NCI-H82 treated with DMSO at 0.1 percent for 48 hours (cell line): ENCODE results near the gene FUNDC2.
A peak's percentile ranks its signal among the peaks of the same experiment; 100 is the strongest.
"Not testable (repeated sequence)": the region's sequence is repeated elsewhere in the genome, so short reads cannot be mapped to it uniquely, and the experiment has no call there.

Experiments used
- DNase-seq: peaks from one replicate; lab custom pipeline; 2025; ENCODE audit not compliant: unreplicated experiment; lab: John Stamatoyannopoulos, UW

FUNDC2 gene

DNA sequence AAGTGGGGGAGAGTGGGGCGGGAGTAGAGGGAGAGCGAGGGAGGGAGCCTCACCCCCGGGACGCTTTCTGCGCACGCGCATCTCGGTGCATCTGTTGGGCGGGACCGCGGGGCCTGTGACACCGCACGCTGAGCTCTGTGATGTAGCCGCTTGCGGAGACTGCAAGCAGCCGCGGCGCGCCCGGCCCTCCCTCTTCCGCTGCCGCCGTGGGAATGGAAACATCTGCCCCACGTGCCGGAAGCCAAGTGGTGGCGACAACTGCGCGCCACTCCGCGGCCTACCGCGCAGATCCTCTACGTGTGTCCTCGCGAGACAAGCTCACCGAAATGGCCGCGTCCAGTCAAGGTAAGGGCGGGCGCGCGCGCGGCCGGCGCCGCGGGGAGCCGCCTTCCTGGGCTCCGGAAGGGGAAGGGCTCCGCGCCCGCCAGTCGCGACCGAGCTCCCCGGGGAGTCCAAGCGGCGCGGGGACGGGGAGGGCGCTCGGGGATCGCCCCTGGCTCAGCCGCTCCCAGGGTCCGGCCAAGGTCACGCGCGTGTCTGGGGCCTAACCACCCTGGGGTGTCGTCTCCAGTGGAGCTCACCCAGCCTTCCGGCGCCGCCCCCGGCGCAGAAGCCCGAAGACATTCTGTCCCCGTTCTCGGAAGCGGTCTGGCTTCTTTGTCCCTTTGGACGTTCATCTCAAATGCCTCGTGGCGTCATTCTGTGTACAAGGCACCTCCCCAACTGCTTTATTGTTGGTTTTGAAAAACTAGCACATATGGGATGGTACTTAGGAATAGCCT, at the start of gene FUNDC2:
TSS of gene FUNDC2 (plus strand) at position 118 of the 782 bp plus-strand sequence. CDS start at position 213, 95 bp downstream.
- peak; percentile 81 for DNase-seq

DNA sequence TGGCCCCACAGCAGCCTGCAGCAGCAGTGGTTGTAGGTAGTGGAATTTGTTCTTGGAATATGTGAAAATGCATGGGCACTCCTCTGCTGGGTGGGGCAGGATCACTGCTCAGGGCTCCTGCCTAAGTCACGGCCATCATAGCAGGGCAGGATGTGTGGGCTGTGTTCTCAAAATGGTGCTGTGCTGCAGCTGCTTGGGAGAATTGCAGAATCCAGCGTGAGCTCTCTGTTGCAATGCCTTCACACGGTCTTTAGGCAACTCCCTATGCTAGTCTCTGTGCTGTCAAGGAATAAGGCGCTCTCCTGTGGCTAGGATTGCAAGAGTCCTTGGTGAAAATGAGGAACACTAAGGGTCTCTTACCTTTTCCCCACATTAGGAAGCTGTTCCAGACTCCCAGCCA, 47.0 kb upstream of the FUNDC2 start:
- no peak for DNase-seq

DNA sequence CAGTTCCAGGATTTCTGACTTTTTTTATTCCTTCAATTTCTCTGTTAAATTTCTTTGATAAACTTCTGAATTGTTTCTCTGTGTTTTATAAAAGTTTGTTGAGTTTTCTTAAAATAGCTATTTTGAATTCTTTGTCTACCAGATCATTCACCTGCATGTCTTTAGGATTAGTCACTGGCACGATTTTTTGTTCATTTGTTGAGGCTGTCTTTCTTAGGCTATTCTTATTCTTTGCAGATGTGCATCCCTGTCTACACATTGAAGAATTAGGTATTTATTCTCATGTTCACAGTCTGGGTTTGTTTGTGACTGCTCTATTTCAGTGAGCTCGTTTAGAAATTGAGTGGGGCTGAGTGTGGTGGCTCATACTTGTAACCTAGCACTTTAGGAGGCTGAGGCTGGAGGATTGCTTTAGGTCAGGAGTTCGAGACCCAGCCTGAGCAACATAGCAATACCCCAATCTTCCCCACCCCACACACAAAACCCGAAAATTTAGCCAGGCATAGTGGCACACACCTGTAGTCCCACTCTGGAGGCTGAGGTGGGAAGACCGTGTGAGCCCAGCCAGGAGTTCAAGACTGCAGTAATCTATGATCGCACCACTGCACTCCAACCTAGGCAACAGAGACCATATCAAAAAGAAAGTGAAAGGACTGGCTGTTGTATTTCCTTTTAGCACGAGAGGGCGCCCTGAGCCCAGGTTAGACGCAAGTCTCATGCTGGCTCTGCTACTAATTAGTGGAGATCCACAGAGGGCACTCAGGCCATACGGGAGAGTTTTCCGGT, 46.1 kb upstream of the FUNDC2 start:
- DNase-seq = peak; percentile 19

- DNase-seq = no peak
Measured at GRCh38 chrX:154981116-154981411, 45.6 kb upstream of the FUNDC2 start.

DNA sequence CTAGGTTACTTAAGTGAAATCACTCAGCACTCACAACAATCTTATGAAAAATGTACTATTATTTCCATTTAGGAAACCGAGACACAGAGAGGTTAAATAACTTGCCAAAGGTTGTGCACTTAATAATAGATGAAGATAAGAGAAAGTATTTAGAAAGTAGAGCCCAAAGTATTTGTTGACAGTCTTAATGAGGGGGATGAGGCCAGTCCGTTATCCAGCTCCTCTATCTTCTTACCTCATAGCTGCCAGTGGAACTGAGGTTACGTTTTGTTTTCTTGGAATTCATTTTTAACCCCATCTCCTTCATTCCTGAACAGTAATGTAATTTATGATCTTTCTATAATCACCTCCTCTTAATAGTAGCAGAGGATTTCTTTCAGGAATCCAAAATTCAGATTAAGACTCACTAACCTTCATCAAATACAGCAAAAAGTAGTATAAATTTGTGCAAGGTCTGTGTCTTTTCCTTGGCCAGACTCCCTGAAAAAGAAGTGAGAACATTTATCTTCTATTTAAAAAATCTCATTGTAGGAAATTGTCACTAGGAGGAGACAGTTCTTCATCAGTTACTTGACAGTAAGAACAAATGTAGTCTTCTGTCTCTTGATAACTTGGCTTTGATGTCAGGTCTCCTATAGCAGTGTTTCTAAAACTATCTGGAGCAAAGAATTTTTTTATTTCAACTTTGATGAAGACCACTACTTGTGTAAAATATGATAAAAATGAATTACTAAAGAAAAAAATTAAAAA, 39.6 kb upstream of the FUNDC2 start:
- no peak for DNase-seq

- DNase-seq = no peak
Measured at GRCh38 chrX:154987940-154988339, 38.7 kb upstream of the FUNDC2 start.

DNA sequence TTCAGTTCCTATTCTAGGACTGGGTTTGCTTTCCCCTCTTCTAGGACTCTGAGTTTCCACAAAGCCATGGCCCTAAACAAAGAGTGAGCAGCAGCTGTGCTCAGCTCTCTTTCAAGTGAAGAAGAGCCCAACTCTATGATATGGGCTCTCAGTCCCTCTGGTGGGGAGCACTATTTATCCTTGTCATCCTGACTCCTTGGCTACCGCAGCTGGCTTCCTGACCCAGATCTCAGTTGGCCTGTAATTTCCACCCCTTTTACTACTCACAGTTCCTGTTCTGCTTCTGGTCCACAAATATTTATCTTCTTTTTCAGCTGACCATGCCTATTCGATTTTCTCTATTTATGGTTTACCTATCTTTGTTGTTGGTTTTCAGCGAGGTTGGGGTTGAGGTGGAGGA, 37.9 kb upstream of the FUNDC2 start:
- no peak for DNase-seq

- no peak for DNase-seq
Measured at GRCh38 chrX:154990496-154990895, 36.1 kb upstream of the FUNDC2 start.

- no peak for DNase-seq
Measured at GRCh38 chrX:154991039-154991438, 35.6 kb upstream of the FUNDC2 start.

- DNase-seq = no peak
Measured at GRCh38 chrX:154991476-154991875, 35.2 kb upstream of the FUNDC2 start.

GRCh38 chrX:154998204-154998880, 28.3 kb upstream of the FUNDC2 start:
- DNase-seq = no peak

DNA sequence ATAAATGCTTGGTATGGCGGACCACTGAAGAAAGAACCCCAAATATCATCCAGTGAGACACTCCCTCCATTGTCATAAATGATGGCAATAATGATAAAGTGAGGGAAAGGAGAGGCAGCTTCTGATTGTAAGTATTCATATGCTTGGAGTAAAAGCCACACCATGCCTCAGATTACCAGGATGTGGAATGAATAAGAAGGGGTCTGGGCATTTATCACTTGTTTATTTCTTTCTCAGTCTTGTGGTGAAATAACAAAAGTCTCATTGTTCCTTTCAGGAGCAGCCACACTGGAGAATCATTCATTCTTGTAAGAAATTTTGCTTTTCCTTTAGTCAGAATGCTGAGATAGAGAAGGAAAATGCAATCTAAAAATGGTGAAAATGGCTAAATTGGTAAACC, 25.8 kb upstream of the FUNDC2 start:
- DNase-seq = no peak

- DNase-seq = no peak
Measured at GRCh38 chrX:155001873-155002272, 24.8 kb upstream of the FUNDC2 start.

- DNase-seq = no peak
Measured at GRCh38 chrX:155005190-155005589, 21.5 kb upstream of the FUNDC2 start.

DNA sequence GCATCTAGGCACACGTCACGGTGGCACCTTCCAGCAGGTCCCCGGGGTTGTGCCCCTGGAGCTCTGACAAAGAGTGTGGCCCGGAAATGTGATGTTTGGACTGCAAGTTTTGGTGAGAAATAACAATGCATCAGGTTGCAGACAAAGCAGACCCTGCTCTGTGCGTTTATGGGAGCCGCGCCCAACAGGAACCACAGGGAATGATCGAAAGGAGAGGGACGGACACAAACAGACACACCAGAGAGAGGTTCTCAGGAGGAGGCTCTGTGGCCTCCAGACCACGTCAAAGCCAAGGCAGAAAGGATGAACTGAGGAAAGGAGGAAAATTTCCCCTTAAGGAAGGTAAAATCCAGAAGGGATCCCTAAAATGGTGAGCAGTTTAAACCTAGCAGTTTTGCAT, 20.3 kb upstream of the FUNDC2 start:
- not testable (repeated sequence) for DNase-seq

- DNase-seq = not testable (repeated sequence)
Measured at GRCh38 chrX:155006913-155007671, 19.6 kb upstream of the FUNDC2 start.

- not testable (repeated sequence) for DNase-seq
Measured at GRCh38 chrX:155008578-155008977, 18.1 kb upstream of the FUNDC2 start.

DNA sequence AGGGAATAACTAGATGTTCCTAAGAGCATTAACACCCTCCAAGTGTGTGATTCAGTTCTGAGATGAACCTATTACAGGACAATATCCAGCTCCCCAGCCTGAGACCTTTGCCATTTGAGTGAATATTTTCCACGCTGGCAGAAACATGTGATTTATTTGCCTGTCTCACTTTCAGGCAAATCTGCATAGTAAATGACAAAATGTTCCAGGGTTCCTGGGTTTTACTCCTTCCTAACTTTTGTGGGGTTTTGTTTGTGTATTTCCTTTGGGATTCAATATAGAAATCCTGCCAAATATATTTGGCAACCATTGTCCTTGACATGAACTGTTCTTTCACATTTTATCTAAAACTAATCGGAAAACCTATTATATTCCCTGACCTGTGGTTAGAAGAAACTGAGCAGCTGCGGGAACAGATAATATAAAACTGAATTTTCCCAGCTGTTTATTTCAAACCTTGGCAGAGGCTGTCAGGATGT, 16.6 kb upstream of the FUNDC2 start:
- no peak for DNase-seq

- DNase-seq = no peak
Measured at GRCh38 chrX:155020591-155020990, 6.1 kb upstream of the FUNDC2 start.

- DNase-seq = no peak
Measured at GRCh38 chrX:155022585-155022984, 4.1 kb upstream of the FUNDC2 start, which contains the start of gene F8. Gene F8, minus strand, starts transcription at chrX:155022723. Its CDS starts 171 bp downstream, at chrX:155022552.
